ENCODE results near the gene PDP2. TPM values are rescaled to one million over a fixed set of nuclear protein-coding genes. Genes with fewer than 3 reads are reported as not detected.
"Not testable (repeated sequence)": the region's sequence is repeated elsewhere in the genome, so short reads cannot be mapped to it uniquely, and the experiment has no call there.

The PDP2 gene
- total RNA-seq, 2 experiments from 2014 or later: 3.3 to 5.9 TPM

GRCh38 chr16:66863707-66864106 is 16.6 kb upstream of the PDP2 start:
- Histone ChIP-seq H3K36me3 (ENCODE audit: insufficient read depth, low read length) (no peaks in the 10 kb centered on the region), H3K27ac (ENCODE audit: low read depth in 1 of 2, low read length in 2 of 2) (no peak overlapping the region), H3K4me3 (ENCODE audit: low read length) (no peak overlapping the region), H3K9me3 (ENCODE audit: control insufficient read depth in 1 of 2, insufficient read depth in 1 of 2, low read length in 2 of 2) (no peaks in the 10 kb centered on the region), H3K27me3 (ENCODE audit: control insufficient read depth in 1 of 2, insufficient read depth in 2 of 2, low read length in 2 of 2) (no peaks in the 10 kb centered on the region), H3K4me1 (ENCODE audit: insufficient read depth, low read length) (peaks cover 7% of the 10 kb centered on the region)
- no peak overlapping the region for H3K27ac Mint-ChIP-seq
- no peak overlapping the region for H3K4me3 Mint-ChIP-seq
- ATAC-seq (ENCODE audit: poor library complexity): no peak
- CTCF ChIA-PET: interaction anchor here (0.6 kb wide), 1 partner anchor 455 kb away, joined by 3 read pairs; no protein-coding TSS in a partner anchor
- intact Hi-C loops (cut with DNase I, micrococcal nuclease): no loop called here
- DNase-seq: no peak
- H3K9me3 Mint-ChIP-seq: no peaks in the 10 kb centered on the region
- POLR2A ChIA-PET: no interaction called here
- no peak for TF ChIP-seq CTCF (IDR thresholded peaks at IDR 0.05)
- no peaks in the 10 kb centered on the region for H3K4me1 Mint-ChIP-seq (ENCODE audit: low read depth)
- no peaks in the 10 kb centered on the region for H3K36me3 Mint-ChIP-seq (ENCODE audit: low read depth)
- no peaks in the 10 kb centered on the region for H3K27me3 Mint-ChIP-seq

GRCh38 chr16:66869424-66869823 is 10.9 kb upstream of the PDP2 start:
- intact Hi-C loops (cut with DNase I, micrococcal nuclease): loop anchor here (2.0 to 5.0 kb wide), 6 partner anchors 39 to 512 kb away; partner anchors contain the start of gene NAE1 (in 2 of the 2)
- Histone ChIP-seq H3K36me3 (ENCODE audit: insufficient read depth, low read length) (no peaks in the 10 kb centered on the region), H3K4me3 (ENCODE audit: low read length) (no peak overlapping the region), H3K27ac (ENCODE audit: low read depth in 1 of 2, low read length in 2 of 2) (no peak overlapping the region), H3K9me3 (ENCODE audit: control insufficient read depth in 1 of 2, insufficient read depth in 1 of 2, low read length in 2 of 2) (no peaks in the 10 kb centered on the region), H3K27me3 (ENCODE audit: control insufficient read depth in 1 of 2, insufficient read depth in 2 of 2, low read length in 2 of 2) (no peaks in the 10 kb centered on the region), H3K4me1 (ENCODE audit: insufficient read depth, low read length) (peaks cover 24% of the 10 kb centered on the region)
- no peaks in the 10 kb centered on the region for H3K27me3 Mint-ChIP-seq
- ATAC-seq (ENCODE audit: poor library complexity) (no peak), DNase-seq (no peak)
- H3K27ac Mint-ChIP-seq: no peak overlapping the region
- H3K36me3 Mint-ChIP-seq (ENCODE audit: low read depth): no peaks in the 10 kb centered on the region
- ChIA-PET POLR2A (no interaction called here), CTCF (interaction anchor here (4.6 kb wide), 1 partner anchor 39 kb away, joined by 49 read pairs; the partner anchor contains the start of gene NAE1)
- H3K9me3 Mint-ChIP-seq: no peaks in the 10 kb centered on the region
- no peak overlapping the region for H3K4me3 Mint-ChIP-seq
- H3K4me1 Mint-ChIP-seq (ENCODE audit: low read depth): peaks cover 16% of the 10 kb centered on the region
- no peak for TF ChIP-seq CTCF (IDR thresholded peaks at IDR 0.05)

- H3K27ac ChIP-seq (ENCODE audit: low read depth in 1 of 2, low read length in 2 of 2); H3K36me3 ChIP-seq (ENCODE audit: insufficient read depth, low read length); H3K4me3 Mint-ChIP-seq; ATAC-seq (ENCODE audit: poor library complexity); H3K27me3 ChIP-seq (ENCODE audit: control insufficient read depth in 1 of 2, insufficient read depth in 2 of 2, low read length in 2 of 2); H3K36me3 Mint-ChIP-seq (ENCODE audit: low read depth); DNase-seq; H3K9me3 ChIP-seq (ENCODE audit: control insufficient read depth in 1 of 2, insufficient read depth in 1 of 2, low read length in 2 of 2); H3K9me3 Mint-ChIP-seq; H3K4me3 ChIP-seq (ENCODE audit: low read length); H3K27ac Mint-ChIP-seq; H3K27me3 Mint-ChIP-seq: not testable (repeated sequence)
- H3K4me1 ChIP-seq (ENCODE audit: insufficient read depth, low read length): peaks cover 32% of the 10 kb centered on the region
- POLR2A ChIA-PET: interaction anchor here (0.6 to 1.3 kb wide), 3 partner anchors 41 to 314 kb away, joined by 3 to 5 read pairs (median 3); partner anchors contain the start of gene NAE1
- H3K4me1 Mint-ChIP-seq (ENCODE audit: low read depth): peaks cover 19% of the 10 kb centered on the region
- CTCF ChIA-PET: interaction anchor here (4.6 kb wide), 1 partner anchor 41 kb away, joined by 49 read pairs; the partner anchor contains the start of gene NAE1
- intact Hi-C loops (cut with DNase I, micrococcal nuclease): loop anchor here in 1 of 2 experiments (2.0 to 5.0 kb wide), 2 partner anchors 309 to 465 kb away; no protein-coding TSS in a partner anchor
These were observed 9.0 kb upstream of the PDP2 start for GRCh38 chr16:66871363-66871762.

Data from CD4-positive, alpha-beta T cell (primary cell).